PC-3 (cell line): ENCODE data around the gene ZIC2. TPM values are rescaled to one million over a fixed set of nuclear protein-coding genes. Genes with fewer than 3 reads are reported as not detected.
A peak's percentile ranks its signal among the peaks of the same experiment; 100 is the strongest.

Experiments used
- ATAC-seq: fragments of 200-7000 bp; cut with Tn5 transposase; 2 replicates; pipeline ENCODE4 v1.9.1; 2020; ENCODE audit warnings: mild to moderate bottlenecking, moderate library complexity
- BruUV-seq: library from RNA; stranded (reverse); fragments of 400-500 nt; replicated peaks from 2 replicates; lab custom pipeline; 2021; lab: Mats Ljungman, UMichigan
- CTCF ChIA-PET: fragments of 300-600 bp; sonication (Branson Sonifier 250); formaldehyde crosslinking; loops from one replicate; lab custom pipeline; 2022; ENCODE audit warnings: antibody characterized with exemption; lab: Charles Lee
- POLR2A ChIA-PET: fragments of 300-600 bp; sonication (Branson Sonifier 250); formaldehyde crosslinking; loops from one replicate; lab custom pipeline; 2022; ENCODE audit warnings: antibody characterized with exemption; ENCODE audit not compliant: unreplicated experiment; lab: Charles Lee
- DNase-seq: peaks from one replicate; pipeline ENCODE4 v3.0.0-alpha.2; 2015
- H2AFZ ChIP-seq: fragments of 300-600 bp; sonication (generic); 2 replicates; pipeline ENCODE4 v1.6.0; 2016; ENCODE audit warnings: antibody characterized with exemption, low read length
- H3F3A ChIP-seq: fragments of 300-600 bp; sonication (generic); one replicate; pipeline ENCODE4 v1.6.0; 2017; ENCODE audit warnings: antibody characterized with exemption, low read length, control low read depth, mild to moderate bottlenecking; ENCODE audit not compliant: unreplicated experiment
- H3K27ac ChIP-seq: fragments of 300-600 bp; sonication (generic); 2 replicates; pipeline ENCODE4 v1.5.1; 2016; ENCODE audit warnings: mild to moderate bottlenecking, low read length
- H3K27me3 ChIP-seq: fragments of 300-600 bp; sonication (generic); 2 replicates; pipeline ENCODE4 v1.6.1; 2016; ENCODE audit warnings: low read length, mixed read lengths
- H3K36me3 ChIP-seq: fragments of 300-600 bp; sonication (generic); 2 replicates; pipeline ENCODE4 v1.6.1; 2016; ENCODE audit warnings: low read depth, mixed run types, low read length, mixed read lengths
- H3K4me1 ChIP-seq: fragments of 300-600 bp; sonication (generic); 2 replicates; pipeline ENCODE4 v1.5.1; 2016; ENCODE audit warnings: low read length; ENCODE audit not compliant: insufficient read depth
- H3K4me2 ChIP-seq: fragments of 300-600 bp; sonication (generic); 2 replicates; pipeline ENCODE4 v1.6.0; 2016; ENCODE audit warnings: low read length
- H3K4me3 ChIP-seq: fragments of 300-600 bp; sonication (generic); 2 replicates; pipeline ENCODE4 v1.5.1; 2016; ENCODE audit warnings: mild to moderate bottlenecking, low read length, mixed read lengths
- H3K79me2 ChIP-seq: fragments of 300-600 bp; sonication (generic); 2 replicates; pipeline ENCODE4 v1.6.1; 2017; ENCODE audit warnings: low read length, mixed read lengths
- H3K9ac ChIP-seq: fragments of 300-600 bp; sonication (generic); 2 replicates; pipeline ENCODE4 v1.6.0; 2016; ENCODE audit warnings: mild to moderate bottlenecking, low read length
- H3K9me2 ChIP-seq: fragments of 300-600 bp; sonication (generic); replicated peaks from 2 replicates; pipeline ENCODE4 v1.6.1; 2016; ENCODE audit warnings: mixed run types, low read length, mixed read lengths
- H3K9me3 ChIP-seq: fragments of 300-600 bp; sonication (generic); 2 replicates; pipeline ENCODE4 v1.6.1; 2016; ENCODE audit warnings: low read length, mixed read lengths
- H4K20me1 ChIP-seq: fragments of 300-600 bp; sonication (generic); 2 replicates; pipeline ENCODE4 v1.6.1; 2016; ENCODE audit warnings: low read length, mixed read lengths
- EZH2 ChIP-seq: fragments of 300-600 bp; sonication (generic); IDR thresholded peaks from one replicate; pipeline ENCODE4 v1.6.1; 2017; ENCODE audit warnings: antibody characterized with exemption, mild to moderate bottlenecking, low read length; ENCODE audit not compliant: unreplicated experiment
- EZH2phosphoT487 ChIP-seq: fragments of 300-600 bp; sonication (generic); IDR thresholded peaks from 2 replicates; pipeline ENCODE4 v1.6.1; 2018; ENCODE audit warnings: mild to moderate bottlenecking, antibody characterized with exemption, low read length, borderline replicate concordance
- intact Hi-C: fragments of 100-400 bp; cut with micrococcal nuclease; formaldehyde crosslinking; loops from 2 replicates; pipeline ENCODE4 v1.9.0; 2023
- total RNA-seq: library from RNA; depleted of rRNA; stranded (reverse); fragments of >200 nt; gene quantifications from 2 replicates; pipeline ENCODE4 v1.2.3, GENCODE V29; 2014
- TF ChIP-seq, protein P1 (sequence below): fragments of 300-600 bp; sonication (generic); conservative IDR thresholded peaks from 2 replicates; pipeline ENCODE4 v1.5.1; 2017; ENCODE audit warnings: antibody characterized with exemption, low read depth, mild to moderate bottlenecking, low read length

Gene ZIC2
- total RNA-seq, 1 experiment from 2014 or later: not detected

DNA sequence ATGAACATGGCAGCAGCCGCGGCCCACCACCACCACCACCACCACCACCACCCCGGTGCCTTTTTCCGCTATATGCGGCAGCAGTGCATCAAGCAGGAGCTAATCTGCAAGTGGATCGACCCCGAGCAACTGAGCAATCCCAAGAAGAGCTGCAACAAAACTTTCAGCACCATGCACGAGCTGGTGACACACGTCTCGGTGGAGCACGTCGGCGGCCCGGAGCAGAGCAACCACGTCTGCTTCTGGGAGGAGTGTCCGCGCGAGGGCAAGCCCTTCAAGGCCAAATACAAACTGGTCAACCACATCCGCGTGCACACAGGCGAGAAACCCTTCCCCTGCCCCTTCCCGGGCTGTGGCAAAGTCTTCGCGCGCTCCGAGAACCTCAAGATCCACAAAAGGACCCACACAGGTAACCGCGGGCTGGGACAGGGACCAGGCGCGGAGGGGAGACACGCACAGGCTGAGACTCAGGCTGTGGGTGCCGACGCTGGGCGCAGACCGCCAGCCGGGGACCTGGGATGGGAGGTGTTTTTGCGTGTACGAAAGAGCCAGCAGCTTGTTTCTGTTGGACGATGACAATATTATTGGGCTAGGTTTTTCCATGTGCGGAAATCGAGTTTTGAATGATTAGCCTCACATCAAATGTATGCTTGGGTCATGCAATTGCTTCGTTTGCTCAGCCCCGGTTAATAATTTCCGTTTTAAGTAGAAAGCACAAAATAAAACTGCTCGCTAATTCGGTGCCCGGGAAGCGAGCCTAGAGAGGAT lies 1.3 kb downstream of the ZIC2 start:
- no TSS peak for BruUV-seq
- Histone ChIP-seq H3K27me3 (peaks cover 76% of the 10 kb centered on the region), H3F3A (no peaks in the 10 kb centered on the region), H3K27ac (no peak overlapping the region), H3K4me3 (peak overlapping the region; percentile 55; the same call in 1 of the 2 replicates), H3K9me2 (no peaks in the 10 kb centered on the region), H3K9me3 (no peaks in the 10 kb centered on the region), H3K4me1 (peaks cover 8% of the 10 kb centered on the region; the same call in 1 of the 2 replicates), H3K4me2 (peak overlapping the region; percentile 69; the same call in 1 of the 2 replicates), H3K9ac (no peak overlapping the region), H3K79me2 (no peaks in the 10 kb centered on the region), H4K20me1 (no peaks in the 10 kb centered on the region), H3K36me3 (no peaks in the 10 kb centered on the region), H2AFZ (no peak overlapping the region)
- ChIA-PET POLR2A (no interaction called here), CTCF (no interaction called here)
- intact Hi-C loops: no loop called here
- ATAC-seq (no peak), DNase-seq (no peak)
- TF ChIP-seq, protein P1, sequence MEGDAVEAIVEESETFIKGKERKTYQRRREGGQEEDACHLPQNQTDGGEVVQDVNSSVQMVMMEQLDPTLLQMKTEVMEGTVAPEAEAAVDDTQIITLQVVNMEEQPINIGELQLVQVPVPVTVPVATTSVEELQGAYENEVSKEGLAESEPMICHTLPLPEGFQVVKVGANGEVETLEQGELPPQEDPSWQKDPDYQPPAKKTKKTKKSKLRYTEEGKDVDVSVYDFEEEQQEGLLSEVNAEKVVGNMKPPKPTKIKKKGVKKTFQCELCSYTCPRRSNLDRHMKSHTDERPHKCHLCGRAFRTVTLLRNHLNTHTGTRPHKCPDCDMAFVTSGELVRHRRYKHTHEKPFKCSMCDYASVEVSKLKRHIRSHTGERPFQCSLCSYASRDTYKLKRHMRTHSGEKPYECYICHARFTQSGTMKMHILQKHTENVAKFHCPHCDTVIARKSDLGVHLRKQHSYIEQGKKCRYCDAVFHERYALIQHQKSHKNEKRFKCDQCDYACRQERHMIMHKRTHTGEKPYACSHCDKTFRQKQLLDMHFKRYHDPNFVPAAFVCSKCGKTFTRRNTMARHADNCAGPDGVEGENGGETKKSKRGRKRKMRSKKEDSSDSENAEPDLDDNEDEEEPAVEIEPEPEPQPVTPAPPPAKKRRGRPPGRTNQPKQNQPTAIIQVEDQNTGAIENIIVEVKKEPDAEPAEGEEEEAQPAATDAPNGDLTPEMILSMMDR: no peak
- TF ChIP-seq EZH2phosphoT487: no peak
- no peak for TF ChIP-seq EZH2

DNA sequence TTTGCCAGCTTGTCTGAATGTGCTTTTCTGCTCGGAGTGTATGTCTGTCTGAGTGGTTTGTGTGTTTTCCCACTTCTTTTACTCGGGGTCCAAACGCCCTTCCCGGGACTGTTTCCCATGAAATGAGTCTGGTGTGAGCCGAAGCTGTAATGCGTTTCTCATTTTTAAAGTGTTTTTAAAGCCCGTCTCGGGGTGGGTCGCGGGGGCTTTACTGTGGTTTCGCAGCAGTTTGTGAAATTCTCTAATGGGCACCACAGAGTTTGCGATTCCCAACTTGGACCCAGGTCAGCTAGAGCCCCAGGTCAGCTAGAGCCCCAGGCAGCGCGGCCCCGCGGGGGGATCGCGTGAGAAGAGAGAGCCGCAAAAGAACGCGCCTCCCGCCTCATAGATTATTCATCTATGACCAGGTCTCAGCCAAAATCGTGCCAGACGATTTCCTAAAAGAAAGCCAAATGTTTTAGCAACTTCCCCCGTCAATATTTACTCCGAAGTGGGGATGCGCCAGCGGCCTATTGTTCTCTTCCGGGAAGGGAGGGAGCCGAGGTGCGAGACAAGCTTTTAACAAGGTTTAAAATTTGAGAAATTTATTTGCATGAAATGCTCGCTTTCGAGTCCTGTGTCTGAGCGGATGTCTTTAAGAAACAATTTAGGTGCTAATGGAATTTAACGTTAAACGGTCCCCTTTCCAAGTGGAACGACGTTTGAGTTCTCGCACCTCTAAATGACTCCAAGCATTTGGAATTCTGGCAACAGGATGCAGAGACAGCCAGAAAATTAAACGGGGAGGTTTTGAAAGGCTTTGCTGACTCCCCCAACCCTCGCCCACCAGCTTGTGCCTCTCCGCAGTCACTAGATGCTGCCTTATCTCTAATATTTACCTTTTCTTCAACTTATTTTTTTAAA lies 2.2 kb downstream of the ZIC2 start:
- H3K4me1 ChIP-seq: peaks cover 8% of the 10 kb centered on the region; the same call in 1 of the 2 replicates
- CTCF ChIA-PET: no interaction called here
- H3K4me3 ChIP-seq: no peak overlapping the region
- POLR2A ChIA-PET: no interaction called here
- H3K36me3 ChIP-seq: no peaks in the 10 kb centered on the region
- H3K9me2 ChIP-seq: no peaks in the 10 kb centered on the region
- no peak for DNase-seq
- peaks cover 69% of the 10 kb centered on the region for H3K27me3 ChIP-seq
- no peaks in the 10 kb centered on the region for H4K20me1 ChIP-seq
- H3K9me3 ChIP-seq: no peaks in the 10 kb centered on the region
- H2AFZ ChIP-seq: no peak overlapping the region
- H3K4me2 ChIP-seq: no peak overlapping the region
- TF ChIP-seq, protein P1: no peak
- TF ChIP-seq EZH2 (no peak), EZH2phosphoT487 (no peak; the same call in 1 of the 2 replicates)
- no peak overlapping the region for H3K27ac ChIP-seq
- no peaks in the 10 kb centered on the region for H3K79me2 ChIP-seq
- intact Hi-C loops: no loop called here
- no peak for ATAC-seq
- H3K9ac ChIP-seq: no peak overlapping the region
- no peaks in the 10 kb centered on the region for H3F3A ChIP-seq
- no TSS peak for BruUV-seq
